Endothelial cell (in vitro differentiated cells): ENCODE measurements around the gene CACNA1D. TPM values are rescaled to one million over a fixed set of nuclear protein-coding genes. Genes with fewer than 3 reads are reported as not detected.

ENCODE experiments used
- DNase-seq: peaks from one replicate; pipeline ENCODE4 v3.0.0; 2021; ENCODE audit warnings: low spot score
- H3K27ac Mint-ChIP-seq: one replicate; pipeline ENCODE4 v1.8.0; 2021; ENCODE audit warnings: mixed read lengths, inconsistent platforms; ENCODE audit not compliant: unreplicated experiment
- H3K27me3 Mint-ChIP-seq: one replicate; pipeline ENCODE4 v1.8.0; 2021; ENCODE audit warnings: mild to moderate bottlenecking, moderate library complexity, mixed read lengths, inconsistent platforms; ENCODE audit not compliant: unreplicated experiment
- H3K36me3 Mint-ChIP-seq: one replicate; pipeline ENCODE4 v1.8.0; 2021; ENCODE audit warnings: mild to moderate bottlenecking, low read depth, mixed read lengths, inconsistent platforms; ENCODE audit not compliant: unreplicated experiment
- H3K4me1 Mint-ChIP-seq: one replicate; pipeline ENCODE4 v1.8.0; 2021; ENCODE audit warnings: mild to moderate bottlenecking, mixed read lengths, inconsistent platforms; ENCODE audit not compliant: unreplicated experiment
- H3K4me3 Mint-ChIP-seq: one replicate; pipeline ENCODE4 v1.8.0; 2021; ENCODE audit warnings: mild to moderate bottlenecking, mixed read lengths, inconsistent platforms; ENCODE audit not compliant: unreplicated experiment
- H3K9me3 Mint-ChIP-seq: one replicate; pipeline ENCODE4 v1.8.0; 2021; ENCODE audit warnings: mixed read lengths, inconsistent platforms; ENCODE audit not compliant: unreplicated experiment
- CTCF ChIP-seq: fragments of 200-600 bp; sonication (generic); IDR thresholded peaks from one replicate; pipeline ENCODE4 v1.5.0; 2021; ENCODE audit warnings: antibody characterized with exemption; ENCODE audit not compliant: unreplicated experiment
- total RNA-seq: library from RNA; stranded (reverse); fragmentation: NEBNext Ultra II Directional; extraction: Animal tissue kit (Norgen Biotek cat#: 25700); gene quantifications from one replicate; pipeline ENCODE4 v1.2.1, GENCODE V29; 2021; ENCODE audit not compliant: unreplicated experiment

CACNA1D gene
- total RNA-seq, 1 donor from 2014 or later: 208 TPM

DNA sequence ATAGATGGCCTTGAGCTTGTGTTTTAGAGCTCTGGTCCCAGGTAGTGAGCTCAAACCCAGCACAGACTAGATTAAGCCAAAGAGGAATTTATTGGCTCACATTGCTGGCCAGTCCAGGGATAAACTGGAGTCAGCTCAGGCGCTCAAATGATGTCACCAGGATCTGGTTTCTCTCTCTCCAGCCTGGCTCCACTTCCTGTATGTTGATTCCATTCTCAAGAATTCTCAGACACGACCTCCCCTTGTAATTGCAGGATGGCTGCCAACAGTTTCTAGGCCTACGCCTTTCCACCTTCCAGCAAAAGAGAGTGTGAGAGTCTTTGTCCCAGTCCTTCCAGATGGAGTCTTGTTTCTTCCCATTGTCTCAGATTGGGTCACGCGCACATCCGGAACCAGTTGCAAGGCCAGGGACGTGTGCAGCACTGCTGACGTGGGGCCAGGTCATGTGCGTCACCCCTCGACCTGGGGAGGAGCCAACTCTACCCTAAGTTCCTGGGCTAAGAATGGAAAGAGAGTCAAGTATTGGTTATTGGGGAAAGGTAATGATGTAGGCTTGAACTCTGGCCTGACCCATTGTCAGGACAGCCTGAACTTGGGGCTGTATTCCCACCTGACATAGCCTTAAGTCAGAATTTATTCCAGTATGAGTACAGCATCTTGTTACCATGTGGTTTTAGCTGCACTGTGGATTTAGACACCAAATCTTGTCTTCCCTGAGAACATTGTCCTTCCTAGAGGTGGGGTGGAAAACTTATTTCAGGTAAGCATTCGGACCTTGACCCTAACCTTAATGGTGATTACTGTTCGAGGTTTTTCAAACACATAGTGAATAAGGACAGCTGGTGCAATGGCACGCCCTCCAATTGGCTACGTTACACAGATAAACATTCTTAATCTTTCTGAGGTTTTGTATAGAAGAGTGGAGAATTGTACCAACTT is 31.6 kb downstream of the CACNA1D start:
- DNase-seq: no peak
- no peaks in the 10 kb centered on the region for H3K36me3 Mint-ChIP-seq
- peaks cover 14% of the 10 kb centered on the region for H3K4me1 Mint-ChIP-seq
- no peaks in the 10 kb centered on the region for H3K27me3 Mint-ChIP-seq
- no peak for TF ChIP-seq CTCF
- H3K9me3 Mint-ChIP-seq: no peaks in the 10 kb centered on the region
- no peak overlapping the region for H3K27ac Mint-ChIP-seq
- no peak overlapping the region for H3K4me3 Mint-ChIP-seq

GRCh38 chr3:53526704-53527055 is 32.3 kb downstream of the CACNA1D start:
- DNase-seq: no peak
- no peaks in the 10 kb centered on the region for H3K9me3 Mint-ChIP-seq
- H3K27ac Mint-ChIP-seq: no peak overlapping the region
- no peaks in the 10 kb centered on the region for H3K36me3 Mint-ChIP-seq
- no peak for TF ChIP-seq CTCF
- no peak overlapping the region for H3K4me3 Mint-ChIP-seq
- peaks cover 14% of the 10 kb centered on the region for H3K4me1 Mint-ChIP-seq
- no peaks in the 10 kb centered on the region for H3K27me3 Mint-ChIP-seq

DNA sequence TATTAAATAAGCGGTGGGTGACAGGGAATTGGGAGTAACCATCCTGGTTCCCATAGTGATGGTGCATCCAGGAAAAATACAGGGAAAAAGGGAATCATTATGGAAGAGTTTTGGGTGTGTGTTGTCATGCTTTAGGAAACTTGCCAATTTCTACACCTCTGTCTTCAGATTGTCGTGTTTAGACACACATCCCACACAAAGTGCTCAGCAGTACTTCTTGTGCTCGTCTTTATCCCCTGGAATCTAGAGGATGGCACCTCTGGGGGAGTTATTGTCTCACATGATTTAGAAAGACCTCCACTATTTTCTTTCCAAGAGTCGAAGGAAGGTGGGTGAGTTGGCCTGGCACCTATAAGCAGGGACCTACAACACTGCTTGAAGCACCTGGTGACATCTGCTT is 35.8 kb downstream of the CACNA1D start:
- H3K27me3 Mint-ChIP-seq: peaks cover 3% of the 10 kb centered on the region
- no peak overlapping the region for H3K27ac Mint-ChIP-seq
- H3K4me1 Mint-ChIP-seq: peaks cover 7% of the 10 kb centered on the region
- no peak for DNase-seq
- H3K9me3 Mint-ChIP-seq: no peaks in the 10 kb centered on the region
- H3K36me3 Mint-ChIP-seq: no peaks in the 10 kb centered on the region
- H3K4me3 Mint-ChIP-seq: no peak overlapping the region
- TF ChIP-seq CTCF: no peak

DNA sequence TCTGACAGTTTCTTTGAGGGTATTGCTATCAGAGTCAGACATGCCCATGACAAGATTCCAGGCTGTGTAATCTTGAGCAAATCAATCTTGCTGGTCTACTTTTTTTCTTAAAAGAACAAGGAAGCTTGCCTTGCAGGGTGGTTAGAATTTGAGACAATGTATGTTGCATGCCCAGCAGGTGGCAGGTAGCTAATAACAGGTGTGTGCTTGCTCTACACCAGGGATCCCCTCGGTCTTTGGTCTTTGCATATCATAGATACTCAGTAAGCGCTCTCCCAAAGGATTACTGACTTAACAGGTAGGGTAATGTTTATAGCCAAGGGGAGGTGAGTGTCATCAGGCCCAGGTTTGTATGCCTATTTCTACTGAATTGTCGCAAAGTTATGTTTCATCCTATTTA is 37.3 kb downstream of the CACNA1D start:
- DNase-seq: no peak
- no peaks in the 10 kb centered on the region for H3K9me3 Mint-ChIP-seq
- no peak overlapping the region for H3K4me3 Mint-ChIP-seq
- H3K4me1 Mint-ChIP-seq: peaks cover 8% of the 10 kb centered on the region
- no peak overlapping the region for H3K27ac Mint-ChIP-seq
- no peaks in the 10 kb centered on the region for H3K36me3 Mint-ChIP-seq
- TF ChIP-seq CTCF: no peak
- peaks cover 3% of the 10 kb centered on the region for H3K27me3 Mint-ChIP-seq

DNA sequence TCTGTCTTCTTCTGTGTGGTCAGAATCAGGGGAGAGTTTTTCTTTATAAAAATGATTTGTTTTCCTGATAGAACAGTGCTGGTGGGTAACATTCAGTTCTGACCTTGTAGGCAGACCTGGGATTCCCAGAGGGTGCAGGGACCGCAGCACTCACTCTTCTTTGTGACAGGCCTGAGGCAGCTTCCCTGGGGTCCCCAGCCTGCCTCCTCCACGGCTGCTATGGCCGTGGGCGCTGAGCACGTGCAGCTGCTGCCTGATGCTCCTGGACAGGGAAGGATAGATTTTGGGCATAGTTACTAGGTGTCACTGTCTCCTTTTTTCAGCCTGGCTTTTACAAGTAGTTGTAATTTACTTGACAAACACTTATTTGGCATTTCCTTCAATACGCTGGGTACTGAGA is 39.1 kb downstream of the CACNA1D start:
- no peak for DNase-seq
- H3K4me3 Mint-ChIP-seq: no peak overlapping the region
- H3K4me1 Mint-ChIP-seq: peaks cover 10% of the 10 kb centered on the region
- TF ChIP-seq CTCF: no peak
- no peak overlapping the region for H3K27ac Mint-ChIP-seq
- H3K9me3 Mint-ChIP-seq: no peaks in the 10 kb centered on the region
- H3K27me3 Mint-ChIP-seq: peaks cover 3% of the 10 kb centered on the region
- no peaks in the 10 kb centered on the region for H3K36me3 Mint-ChIP-seq
